H1 (cell line): Measurements from ENCODE around the gene FHL1. TPM values are rescaled to one million over a fixed set of nuclear protein-coding genes. Genes with fewer than 3 reads are reported as not detected.

Experiments used
- CTCF ChIA-PET: fragments of 300-600 bp; sonication (Branson Sonifier 250); formaldehyde crosslinking; loops from one replicate; lab custom pipeline; 2021; ENCODE audit not compliant: partially characterized antibody; lab: Charles Lee
- POLR2A ChIA-PET: fragments of 300-600 bp; sonication (Branson Sonifier 250); formaldehyde crosslinking; loops from one replicate; lab custom pipeline; 2021; ENCODE audit warnings: inconsistent platforms; ENCODE audit not compliant: partially characterized antibody; lab: Charles Lee
- DNase-seq, 2 experiments: peaks; one replicate each; pipeline versions ENCODE4 v3.0.0 to v3.0.0-alpha.2; 2010 to 2022; ENCODE audit warnings: low spot score in 2 of 2, low read depth in 1 of 2, mixed read lengths in 1 of 2
- FAIRE-seq: peaks from 2 replicates; lab custom pipeline; 2011; peaks lifted over from hg19 to GRCh38; lab: Jason Lieb, UNC
- H2AFZ ChIP-seq: 2 replicates; pipeline ENCODE4 v1.8.1; 2012; ENCODE audit warnings: low read length, inconsistent platforms
- H2AK5ac ChIP-seq: 2 replicates; pipeline ENCODE4 v1.6.1; 2013; ENCODE audit warnings: low read depth, low read length
- H2BK120ac ChIP-seq: replicated peaks from 2 replicates; pipeline ENCODE3; 2013; ENCODE audit warnings: low read depth, low read length, inconsistent platforms
- H2BK12ac ChIP-seq: 2 replicates; pipeline ENCODE4 v1.6.1; 2013; ENCODE audit warnings: low read depth, low read length
- H2BK15ac ChIP-seq: 2 replicates; pipeline ENCODE4 v1.6.1; 2013; ENCODE audit warnings: low read length
- H2BK20ac ChIP-seq: 2 replicates; pipeline ENCODE4 v1.6.1; 2013; ENCODE audit warnings: low read length
- H2BK5ac ChIP-seq: 2 replicates; pipeline ENCODE4 v1.6.1; 2013; ENCODE audit warnings: low read depth, low read length
- H3K14ac ChIP-seq: 2 replicates; pipeline ENCODE4 v1.6.1; 2013; ENCODE audit warnings: inconsistent platforms; ENCODE audit not compliant: insufficient read length
- H3K18ac ChIP-seq: 2 replicates; pipeline ENCODE4 v1.6.1; 2013; ENCODE audit warnings: low read length; ENCODE audit errors: extremely low read depth
- H3K23ac ChIP-seq: 2 replicates; pipeline ENCODE4 v1.6.1; 2013; ENCODE audit warnings: inconsistent platforms; ENCODE audit not compliant: insufficient read length
- H3K23me2 ChIP-seq: 2 replicates; pipeline ENCODE4 v1.6.1; 2013; ENCODE audit warnings: low read depth, low read length
- H3K27ac ChIP-seq: 2 replicates; pipeline ENCODE4 v1.6.1; 2011; ENCODE audit warnings: low read depth, low read length, inconsistent platforms
- H3K27me3 ChIP-seq, 4 experiments: replicated peaks in 1 of 4; 1 replicate in 1 of 4; 2 replicates in 3 of 4; pipeline versions ENCODE4 v1.6.1 to v1.8.1; 2011 to 2013; ENCODE audit warnings: low read length in 3 of 4, mild to moderate bottlenecking in 3 of 4, inconsistent platforms in 2 of 4, mixed read lengths in 2 of 4, moderate library complexity in 1 of 4; ENCODE audit not compliant: control insufficient read depth in 3 of 4, insufficient read depth in 3 of 4; ENCODE audit errors: extremely low read depth in 1 of 4
- H3K36me3 ChIP-seq, 4 experiments: 2 replicates each; pipeline versions ENCODE4 v1.6.1 to v1.8.1; 2011 to 2013; ENCODE audit warnings: mild to moderate bottlenecking in 4 of 4, low read length in 3 of 4, moderate library complexity in 2 of 4, control low read depth in 1 of 4, inconsistent platforms in 1 of 4; ENCODE audit not compliant: insufficient read depth in 4 of 4, control insufficient read depth in 2 of 4
- H3K4ac ChIP-seq: replicated peaks from 2 replicates; pipeline ENCODE3; 2013; ENCODE audit warnings: low read length, low read depth, mixed read lengths, inconsistent platforms; ENCODE audit not compliant: insufficient read length
- H3K4me1 ChIP-seq, 4 experiments: replicated peaks in 1 of 4; 1 replicate in 1 of 4; 2 replicates in 3 of 4; pipeline versions ENCODE4 v1.6.1 to v1.8.1; 2011 to 2013; ENCODE audit warnings: low read length in 3 of 4, inconsistent platforms in 2 of 4, mixed read lengths in 1 of 4; ENCODE audit not compliant: insufficient read depth in 4 of 4, control insufficient read depth in 3 of 4
- H3K4me2 ChIP-seq, 2 experiments: 2 replicates each; pipeline versions ENCODE4 v1.6.1 to v1.8.1; 2011 to 2013; ENCODE audit warnings: low read depth in 2 of 2, low read length in 2 of 2, control low read depth in 1 of 2, inconsistent platforms in 1 of 2, mild to moderate bottlenecking in 1 of 2; ENCODE audit not compliant: insufficient read depth in 1 of 2
- H3K4me3 ChIP-seq, 4 experiments: fragments of 200-600, 300-600 bp in 1 of 4; sonication (generic), shearing (Covaris generic), sonication (Bioruptor Twin) in 1 of 4; 2 replicates each; pipeline versions ENCODE4 v1.5.1 to v1.8.1; 2011 to 2016; ENCODE audit warnings: low read length in 4 of 4, low read depth in 3 of 4, control low read depth in 2 of 4, inconsistent platforms in 2 of 4, mild to moderate bottlenecking in 2 of 4, mixed read lengths in 1 of 4, moderate library complexity in 1 of 4; ENCODE audit not compliant: insufficient read depth in 2 of 4; ENCODE audit errors: extremely low read depth in 1 of 4
- H3K56ac ChIP-seq: replicated peaks from 2 replicates; pipeline ENCODE3; 2013; ENCODE audit warnings: low read depth, mild to moderate bottlenecking, mixed read lengths, low read length, inconsistent platforms; ENCODE audit not compliant: insufficient read length
- H3K79me1 ChIP-seq: 2 replicates; pipeline ENCODE4 v1.6.1; 2013; ENCODE audit warnings: low read depth, low read length, control low read depth
- H3K79me2 ChIP-seq, 2 experiments: 2 replicates each; pipeline versions ENCODE4 v1.6.1 to v1.8.1; 2012 to 2013; ENCODE audit warnings: low read length in 2 of 2, mild to moderate bottlenecking in 2 of 2, inconsistent platforms in 1 of 2; ENCODE audit not compliant: insufficient read depth in 2 of 2, control insufficient read depth in 1 of 2
- H3K9ac ChIP-seq, 4 experiments: replicated peaks in 1 of 4; 1 replicate in 1 of 4; 2 replicates in 3 of 4; pipeline versions ENCODE4 v1.6.1 to v1.8.1; 2011 to 2013; ENCODE audit warnings: low read depth in 3 of 4, low read length in 3 of 4, control low read depth in 2 of 4, mild to moderate bottlenecking in 2 of 4, moderate library complexity in 2 of 4, inconsistent platforms in 1 of 4; ENCODE audit errors: extremely low read depth in 1 of 4
- H3K9me3 ChIP-seq, 2 experiments: 2 replicates each; pipeline versions ENCODE4 v1.6.1 to v1.8.1; 2012 to 2013; ENCODE audit warnings: mild to moderate bottlenecking in 2 of 2, moderate library complexity in 2 of 2, control low read depth in 1 of 2, inconsistent platforms in 1 of 2, low read depth in 1 of 2, low read length in 1 of 2, mixed read lengths in 1 of 2; ENCODE audit not compliant: insufficient read depth in 2 of 2
- H4K20me1 ChIP-seq, 2 experiments: replicated peaks in 1 of 2; 2 replicates each; pipeline versions ENCODE3 to v1.8.1; 2011 to 2013; ENCODE audit warnings: inconsistent platforms in 2 of 2, low read length in 2 of 2, mild to moderate bottlenecking in 1 of 2; ENCODE audit not compliant: insufficient read depth in 2 of 2, control insufficient read depth in 1 of 2
- H4K5ac ChIP-seq: 2 replicates; pipeline ENCODE4 v1.6.1; 2013; ENCODE audit warnings: low read length, low read depth, mixed read lengths, inconsistent platforms; ENCODE audit not compliant: insufficient read length
- H4K8ac ChIP-seq: 2 replicates; pipeline ENCODE4 v1.8.0; 2013; ENCODE audit warnings: mild to moderate bottlenecking, moderate library complexity, low read length, inconsistent platforms; ENCODE audit not compliant: insufficient read depth; ENCODE audit errors: extremely low read depth
- H4K91ac ChIP-seq: replicated peaks from 2 replicates; pipeline ENCODE3; 2013; ENCODE audit warnings: low read length, mixed read lengths, inconsistent platforms; ENCODE audit not compliant: insufficient read length
- ATF2 ChIP-seq: IDR thresholded peaks from 2 replicates; pipeline ENCODE4 v1.6.1; 2012; ENCODE audit warnings: low read length, inconsistent platforms
- EGR1 ChIP-seq: IDR thresholded peaks from 2 replicates; pipeline ENCODE4 v1.6.1; 2011; ENCODE audit warnings: low read depth, low read length, borderline replicate concordance
- EZH2 ChIP-seq: fragments of 200-600 bp; sonication (generic); IDR thresholded peaks from 2 replicates; pipeline ENCODE4 v1.7.1; 2012; ENCODE audit warnings: low read depth, mild to moderate bottlenecking, moderate library complexity, low read length, inconsistent platforms; ENCODE audit not compliant: severe bottlenecking
- FOSL1 ChIP-seq: IDR thresholded peaks from 2 replicates; pipeline ENCODE4 v1.6.1; 2011; ENCODE audit warnings: mild to moderate bottlenecking, low read depth, low read length, moderate library complexity; ENCODE audit not compliant: insufficient read depth
- HDAC6 ChIP-seq: IDR thresholded peaks from one replicate; pipeline ENCODE4 v1.7.1; 2012; ENCODE audit warnings: low read depth, mild to moderate bottlenecking, inconsistent platforms, low read length, moderate library complexity
- JUN ChIP-seq: IDR thresholded peaks from 2 replicates; pipeline ENCODE4 v1.6.1; 2011; ENCODE audit warnings: low read depth, mild to moderate bottlenecking, improper control_type of control experiment, low read length
- KDM5A ChIP-seq: fragments of 200-600 bp; IDR thresholded peaks from 2 replicates; pipeline ENCODE4 v1.7.1; 2012; ENCODE audit warnings: mild to moderate bottlenecking, low read length, inconsistent platforms, mixed read lengths
- MAFK ChIP-seq: IDR thresholded peaks from 2 replicates; pipeline ENCODE4 v1.6.1; 2012; ENCODE audit warnings: low read depth, mild to moderate bottlenecking, improper control_type of control experiment, low read length
- MAX ChIP-seq: IDR thresholded peaks from 2 replicates; pipeline ENCODE4 v1.6.1; 2012; ENCODE audit warnings: inconsistent platforms
- NRF1 ChIP-seq: IDR thresholded peaks from 2 replicates; pipeline ENCODE4 v1.6.1; 2011; ENCODE audit warnings: mild to moderate bottlenecking, low read depth, low read length, improper control_type of control experiment
- POLR2A ChIP-seq, 2 experiments: IDR thresholded peaks; 1 replicate in 1 of 2; 2 replicates in 1 of 2; pipeline ENCODE4 v1.6.1; 2011; ENCODE audit warnings: low read depth in 2 of 2, low read length in 2 of 2, mild to moderate bottlenecking in 2 of 2; ENCODE audit errors: control extremely low read depth in 1 of 2
- SIX5 ChIP-seq: IDR thresholded peaks from 2 replicates; pipeline ENCODE4 v1.6.1; 2011; ENCODE audit warnings: mild to moderate bottlenecking, low read depth, low read length
- TAF1 ChIP-seq: IDR thresholded peaks from 2 replicates; pipeline ENCODE4 v1.6.1; 2011; ENCODE audit warnings: mild to moderate bottlenecking, low read depth, low read length
- WGBS, 2 experiments: shearing (Covaris generic) in 1 of 2; methylation state at CpG; one replicate each; pipeline versions ENCODE4 v1.1.6 to v1.1.7; 2013 to 2015; ENCODE audit warnings: low lambda C conversion rate in 2 of 2, mixed read lengths in 2 of 2, inconsistent platforms in 1 of 2, low coverage in 1 of 2, missing lambda C conversion rate in 1 of 2; ENCODE audit not compliant: insufficient replicate concordance in 2 of 2, insufficient coverage in 1 of 2, insufficient read length in 1 of 2; ENCODE audit errors: extremely low coverage in 1 of 2, missing lambda C conversion rate in 1 of 2; 5-methylcytosine and 5-hydroxymethylcytosine counted together
- polyA plus RNA-seq, 7 experiments: library from polyadenylated mRNA; depleted of rRNA in 3 of 7; stranded (reverse) in 5 of 7; unstranded in 2 of 7; fragments of >200 nt in 5 of 7; fragments of 200-250 nt in 2 of 7; gene quantifications; 1 replicate in 5 of 7; 2 replicates in 1 of 7; 4 replicates in 1 of 7; pipeline versions ENCODE4 v1.2.1 to v1.2.3, GENCODE V29; 2011 to 2013; ENCODE audit warnings: missing spikeins in 2 of 7, mixed read lengths in 2 of 7
- total RNA-seq: library from RNA; stranded (reverse); fragmentation: NEBNext Ultra II Directional; extraction: Animal tissue kit (Norgen Biotek cat#: 25700); gene quantifications from 2 replicates; pipeline ENCODE4 v1.2.1, GENCODE V29; 2021

Gene FHL1
- total and polyA plus RNA-seq, 2 of the 8 experiments (the other 6 are each of a cell fraction or from before 2014, with no cell fraction given), result 45.0 to 56.5 TPM

- Histone ChIP-seq H2AK5ac (no peak overlapping the region), H3K14ac (no peak overlapping the region), H3K79me1 (no peaks in the 10 kb centered on the region), H3K27ac (no peak overlapping the region), H3K9me3 (no peaks in the 10 kb centered on the region), H4K91ac (no peak overlapping the region), H3K23ac (no peak overlapping the region), H3K4ac (no peak overlapping the region), H2AFZ (no peak overlapping the region), H3K36me3 (peaks cover 0 to 25% (median 2%) of the 10 kb centered on the region in 4 experiments; a peak in 4 of 8 replicates), H2BK12ac (no peak overlapping the region), H4K8ac (no peak overlapping the region), H2BK15ac (no peak overlapping the region), H2BK5ac (no peak overlapping the region), H3K18ac (no peak overlapping the region), H3K4me1 (peaks cover 0 to 7% (median 3%) of the 10 kb centered on the region in 4 experiments; a peak in 2 of 7 replicates), H3K27me3 (no peaks in the 10 kb centered on the region), H2BK20ac (no peak overlapping the region), H3K56ac (no peak overlapping the region), H3K79me2 (no peaks in the 10 kb centered on the region), H3K23me2 (no peaks in the 10 kb centered on the region), H4K5ac (no peak overlapping the region), H3K4me3 (no peak overlapping the region), H4K20me1 (peaks cover 0 to 2% of the 10 kb centered on the region in 2 experiments), H2BK120ac (no peak overlapping the region), H3K4me2 (no peak overlapping the region), H3K9ac (no peak overlapping the region)
- CTCF ChIA-PET, result interaction anchor here (0.7 to 2.7 kb wide), 6 partner anchors 9 to 765 kb away, joined by 3 to 32 read pairs (median 4); no protein-coding TSS in a partner anchor
- FAIRE-seq (no peak), DNase-seq (no peak)
- 88% methylated on average over 6 of the region's 7 CpGs; no CpG with 5 or more reads in 1 of the 2 experiments for WGBS, 2 experiments
- POLR2A ChIA-PET, result interaction anchor here (0.6 kb wide), 1 partner anchor 29 kb away, joined by 3 read pairs; no protein-coding TSS in a partner anchor
- TF ChIP-seq ATF2 (no peak), JUN (no peak), TAF1 (no peak), MAX (no peak), NRF1 (no peak), SIX5 (no peak), MAFK (no peak), HDAC6 (no peak), EGR1 (no peak), EZH2 (no peak), KDM5A (no peak), POLR2A (IDR thresholded peaks at IDR 0.05; ENCODE audit: control extremely low read depth in 1 of 2, low read depth in 2 of 2, low read length in 2 of 2) (no peak), FOSL1 (no peak)
These were observed 62.9 kb downstream of the FHL1 start for GRCh38 chrX:136210243-136210642.
